ENCODE data around the gene ANKRD12. TPM values are rescaled to one million over a fixed set of nuclear protein-coding genes. Genes with fewer than 3 reads are reported as not detected.
"Not testable (repeated sequence)": the region's sequence is repeated elsewhere in the genome, so short reads cannot be mapped to it uniquely, and the experiment has no call there.

Gene ANKRD12
- polyA plus RNA-seq, 1 donor, result 20.1 TPM

GRCh38 chr18:9249254-9249653 lies 112.7 kb downstream of the ANKRD12 start:
- no peak overlapping the region for H3K27ac ChIP-seq (ENCODE audit: low read length)
- no peak for DNase-seq
- no peaks in the 10 kb centered on the region for H3K9me3 ChIP-seq (ENCODE audit: control insufficient read depth, low read depth, low read length)
- H3K4me3 ChIP-seq (ENCODE audit: low read length), result no peak overlapping the region
- WGBS (ENCODE audit: insufficient coverage, low lambda C conversion rate), result 80% methylated on average over 1 of the region's 2 CpGs
- H3K27me3 ChIP-seq (ENCODE audit: control insufficient read depth, insufficient read depth, low read length), result no peaks in the 10 kb centered on the region
- H3K36me3 ChIP-seq (ENCODE audit: control insufficient read depth, insufficient read depth, low read length), result peaks cover 10% of the 10 kb centered on the region
- H3K4me1 ChIP-seq (ENCODE audit: control insufficient read depth, insufficient read depth, low read length), result no peaks in the 10 kb centered on the region

GRCh38 chr18:9259173-9259572 lies 122.6 kb downstream of the ANKRD12 start:
- no peak overlapping the region for H3K27ac ChIP-seq (ENCODE audit: low read length)
- H3K4me1 ChIP-seq (ENCODE audit: control insufficient read depth, insufficient read depth, low read length), result no peaks in the 10 kb centered on the region
- no peaks in the 10 kb centered on the region for H3K9me3 ChIP-seq (ENCODE audit: control insufficient read depth, low read depth, low read length)
- DNase-seq, result no peak
- WGBS (ENCODE audit: insufficient coverage, low lambda C conversion rate), result 85% methylated on average over 2 of the region's 3 CpGs
- H3K27me3 ChIP-seq (ENCODE audit: control insufficient read depth, insufficient read depth, low read length), result no peaks in the 10 kb centered on the region
- H3K36me3 ChIP-seq (ENCODE audit: control insufficient read depth, insufficient read depth, low read length), result peaks cover 4% of the 10 kb centered on the region
- no peak overlapping the region for H3K4me3 ChIP-seq (ENCODE audit: low read length)

- Histone ChIP-seq H3K9me3 (ENCODE audit: control insufficient read depth, low read depth, low read length) (no peaks in the 10 kb centered on the region), H3K36me3 (ENCODE audit: control insufficient read depth, insufficient read depth, low read length) (peaks cover 15% of the 10 kb centered on the region), H3K4me1 (ENCODE audit: control insufficient read depth, insufficient read depth, low read length) (no peaks in the 10 kb centered on the region), H3K4me3 (ENCODE audit: low read length) (no peak overlapping the region), H3K27me3 (ENCODE audit: control insufficient read depth, insufficient read depth, low read length) (no peaks in the 10 kb centered on the region), H3K27ac (ENCODE audit: low read length) (no peak overlapping the region)
- DNase-seq, result no peak
- WGBS (ENCODE audit: insufficient coverage, low lambda C conversion rate), result 63% methylated on average over 2 of the region's 4 CpGs
Observed at GRCh38 chr18:9260388-9261380, 124.1 kb downstream of the ANKRD12 start.

GRCh38 chr18:9263264-9263663 lies 126.7 kb downstream of the ANKRD12 start:
- Histone ChIP-seq H3K4me1 (ENCODE audit: control insufficient read depth, insufficient read depth, low read length) (no peaks in the 10 kb centered on the region), H3K27me3 (ENCODE audit: control insufficient read depth, insufficient read depth, low read length) (no peaks in the 10 kb centered on the region), H3K4me3 (ENCODE audit: low read length) (no peak overlapping the region), H3K27ac (ENCODE audit: low read length) (no peak overlapping the region), H3K9me3 (ENCODE audit: control insufficient read depth, low read depth, low read length) (no peaks in the 10 kb centered on the region), H3K36me3 (ENCODE audit: control insufficient read depth, insufficient read depth, low read length) (peaks cover 15% of the 10 kb centered on the region)
- DNase-seq, result no peak
- WGBS (ENCODE audit: insufficient coverage, low lambda C conversion rate), result no CpG with 5 or more reads among the region's 1 CpG

DNA sequence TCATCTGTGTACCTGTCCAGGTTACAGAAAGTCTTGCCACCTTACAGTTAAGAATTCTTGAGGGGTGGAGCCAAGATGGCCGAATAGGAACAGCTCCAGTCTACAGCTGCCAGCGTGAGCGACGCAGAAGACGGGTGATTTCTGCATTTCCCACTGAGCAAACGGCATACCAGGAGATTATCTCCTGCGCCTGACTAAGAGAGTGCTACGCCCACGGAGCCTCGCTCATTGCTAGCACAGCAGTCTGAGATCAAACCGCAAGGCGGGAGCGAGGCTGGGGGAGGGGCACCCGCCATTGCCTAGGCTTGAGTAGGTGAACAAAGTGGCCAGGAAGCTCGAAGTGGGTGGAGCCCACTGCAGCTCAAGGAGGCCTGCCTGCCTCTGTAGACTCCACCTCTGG lies 128.2 kb downstream of the ANKRD12 start:
- H3K27me3 ChIP-seq (ENCODE audit: control insufficient read depth, insufficient read depth, low read length); DNase-seq; H3K9me3 ChIP-seq (ENCODE audit: control insufficient read depth, low read depth, low read length); H3K4me3 ChIP-seq (ENCODE audit: low read length); H3K27ac ChIP-seq (ENCODE audit: low read length); H3K4me1 ChIP-seq (ENCODE audit: control insufficient read depth, insufficient read depth, low read length): not testable (repeated sequence)
- H3K36me3 ChIP-seq (ENCODE audit: control insufficient read depth, insufficient read depth, low read length), result peaks cover 15% of the 10 kb centered on the region
- WGBS (ENCODE audit: insufficient coverage, low lambda C conversion rate), result no CpG with 5 or more reads among the region's 15 CpGs

- no peaks in the 10 kb centered on the region for H3K9me3 ChIP-seq (ENCODE audit: control insufficient read depth, low read depth, low read length)
- H3K27me3 ChIP-seq (ENCODE audit: control insufficient read depth, insufficient read depth, low read length), result no peaks in the 10 kb centered on the region
- H3K36me3 ChIP-seq (ENCODE audit: control insufficient read depth, insufficient read depth, low read length), result peaks cover 27% of the 10 kb centered on the region
- H3K4me3 ChIP-seq (ENCODE audit: low read length), result no peak overlapping the region
- H3K27ac ChIP-seq (ENCODE audit: low read length), result no peak overlapping the region
- WGBS (ENCODE audit: insufficient coverage, low lambda C conversion rate), result no CpG with 5 or more reads among the region's 2 CpGs
- no peaks in the 10 kb centered on the region for H3K4me1 ChIP-seq (ENCODE audit: control insufficient read depth, insufficient read depth, low read length)
- DNase-seq, result no peak
Observed at GRCh38 chr18:9273221-9273620, 136.6 kb downstream of the ANKRD12 start.

- Histone ChIP-seq H3K9me3 (ENCODE audit: control insufficient read depth, low read depth, low read length) (no peaks in the 10 kb centered on the region), H3K27me3 (ENCODE audit: control insufficient read depth, insufficient read depth, low read length) (no peaks in the 10 kb centered on the region), H3K4me3 (ENCODE audit: low read length) (no peak overlapping the region), H3K27ac (ENCODE audit: low read length) (no peak overlapping the region), H3K36me3 (ENCODE audit: control insufficient read depth, insufficient read depth, low read length) (peaks cover 35% of the 10 kb centered on the region), H3K4me1 (ENCODE audit: control insufficient read depth, insufficient read depth, low read length) (no peaks in the 10 kb centered on the region)
- DNase-seq, result no peak
- no CpG with 5 or more reads among the region's 1 CpG for WGBS (ENCODE audit: insufficient coverage, low lambda C conversion rate)
Observed at GRCh38 chr18:9275890-9276289, 139.3 kb downstream of the ANKRD12 start.

GRCh38 chr18:9278028-9278427 lies 141.4 kb downstream of the ANKRD12 start:
- H3K27ac ChIP-seq (ENCODE audit: low read length), result no peak overlapping the region
- no peaks in the 10 kb centered on the region for H3K4me1 ChIP-seq (ENCODE audit: control insufficient read depth, insufficient read depth, low read length)
- no peaks in the 10 kb centered on the region for H3K27me3 ChIP-seq (ENCODE audit: control insufficient read depth, insufficient read depth, low read length)
- H3K4me3 ChIP-seq (ENCODE audit: low read length), result no peak overlapping the region
- H3K36me3 ChIP-seq (ENCODE audit: control insufficient read depth, insufficient read depth, low read length), result peaks cover 31% of the 10 kb centered on the region
- 89% methylated on average over 1 of the region's 1 CpG for WGBS (ENCODE audit: insufficient coverage, low lambda C conversion rate)
- DNase-seq, result no peak
- H3K9me3 ChIP-seq (ENCODE audit: control insufficient read depth, low read depth, low read length), result no peaks in the 10 kb centered on the region

GRCh38 chr18:9280849-9281248 lies 144.3 kb downstream of the ANKRD12 start:
- peaks cover 21% of the 10 kb centered on the region for H3K36me3 ChIP-seq (ENCODE audit: control insufficient read depth, insufficient read depth, low read length)
- H3K9me3 ChIP-seq (ENCODE audit: control insufficient read depth, low read depth, low read length), result no peaks in the 10 kb centered on the region
- H3K27me3 ChIP-seq (ENCODE audit: control insufficient read depth, insufficient read depth, low read length), result no peaks in the 10 kb centered on the region
- H3K4me1 ChIP-seq (ENCODE audit: control insufficient read depth, insufficient read depth, low read length), result no peaks in the 10 kb centered on the region
- no CpG with 5 or more reads among the region's 5 CpGs for WGBS (ENCODE audit: insufficient coverage, low lambda C conversion rate)
- no peak for DNase-seq
- H3K27ac ChIP-seq (ENCODE audit: low read length), result no peak overlapping the region
- no peak overlapping the region for H3K4me3 ChIP-seq (ENCODE audit: low read length)

DNA sequence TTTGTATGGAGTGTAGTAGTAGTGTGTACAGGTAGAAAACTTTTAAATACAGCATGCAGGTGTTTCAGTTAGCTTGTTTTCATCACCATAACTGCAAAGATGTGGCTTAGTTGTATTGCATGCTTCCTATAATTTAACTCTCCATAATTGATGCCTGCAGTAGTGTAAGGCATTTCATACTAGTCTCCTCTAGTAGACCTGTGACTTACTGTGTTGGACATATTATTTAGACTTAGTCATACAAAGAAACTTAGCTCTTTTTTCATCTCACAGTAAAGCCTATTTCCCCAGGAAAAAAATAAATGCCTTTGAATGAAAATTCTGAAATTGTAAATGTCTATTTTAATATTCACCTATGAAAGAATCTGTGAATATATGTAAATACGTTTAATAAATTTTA lies 145.2 kb downstream of the ANKRD12 start:
- Histone ChIP-seq H3K27ac (ENCODE audit: low read length) (no peak overlapping the region), H3K9me3 (ENCODE audit: control insufficient read depth, low read depth, low read length) (no peaks in the 10 kb centered on the region), H3K4me3 (ENCODE audit: low read length) (no peak overlapping the region), H3K36me3 (ENCODE audit: control insufficient read depth, insufficient read depth, low read length) (peaks cover 16% of the 10 kb centered on the region), H3K27me3 (ENCODE audit: control insufficient read depth, insufficient read depth, low read length) (no peaks in the 10 kb centered on the region), H3K4me1 (ENCODE audit: control insufficient read depth, insufficient read depth, low read length) (no peaks in the 10 kb centered on the region)
- no peak for DNase-seq
- 100% methylated on average over 1 of the region's 1 CpG for WGBS (ENCODE audit: insufficient coverage, low lambda C conversion rate)

DNA sequence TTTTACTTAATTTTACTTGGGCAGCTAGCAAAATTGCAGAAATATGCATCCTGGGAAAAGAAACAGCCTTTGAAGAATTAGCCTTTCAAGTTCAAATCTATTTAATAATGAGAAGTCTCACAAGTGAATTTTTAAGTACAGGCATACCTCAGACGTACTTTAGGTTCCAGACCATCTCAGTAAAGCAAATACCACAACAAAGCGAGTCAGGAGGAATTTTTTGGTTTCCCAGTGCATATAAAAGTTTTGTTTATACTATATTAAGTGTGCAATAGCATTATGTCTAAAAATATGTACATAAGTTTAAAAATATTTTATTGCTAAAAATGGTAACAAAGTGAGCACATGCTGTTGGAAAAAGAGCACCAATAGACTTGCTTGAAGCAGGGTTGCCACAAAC lies 147.2 kb downstream of the ANKRD12 start:
- peaks cover 8% of the 10 kb centered on the region for H3K36me3 ChIP-seq (ENCODE audit: control insufficient read depth, insufficient read depth, low read length)
- no peaks in the 10 kb centered on the region for H3K9me3 ChIP-seq (ENCODE audit: control insufficient read depth, low read depth, low read length)
- no peaks in the 10 kb centered on the region for H3K4me1 ChIP-seq (ENCODE audit: control insufficient read depth, insufficient read depth, low read length)
- no peaks in the 10 kb centered on the region for H3K27me3 ChIP-seq (ENCODE audit: control insufficient read depth, insufficient read depth, low read length)
- H3K27ac ChIP-seq (ENCODE audit: low read length), result no peak overlapping the region
- WGBS (ENCODE audit: insufficient coverage, low lambda C conversion rate), result no CpG with 5 or more reads among the region's 2 CpGs
- no peak overlapping the region for H3K4me3 ChIP-seq (ENCODE audit: low read length)
- DNase-seq, result no peak

All from large intestine (tissue), 3 donors.